Measurements from ENCODE around the gene PFDN5. TPM values are rescaled to one million over a fixed set of nuclear protein-coding genes. Genes with fewer than 3 reads are reported as not detected.

Gene PFDN5
- total RNA-seq, 1 donor from 2014 or later, result 474 TPM

- no peak for DNase-seq
- Histone ChIP-seq H3K27me3 (ENCODE audit: low read depth) (no peaks in the 10 kb centered on the region), H3K4me1 (peaks cover 8% of the 10 kb centered on the region), H3K36me3 (no peaks in the 10 kb centered on the region), H3K27ac (peak overlapping the region; percentile 46), H3K9me3 (no peaks in the 10 kb centered on the region), H3K4me3 (peak overlapping the region; percentile 72)
- no peak for TF ChIP-seq CTCF (IDR thresholded peaks at IDR 0.05)
- ATAC-seq, result peak; percentile 38 to 61
- intact Hi-C loops (cut with DNase I), result no loop called here
These were observed 27.9 kb upstream of the PFDN5 start for GRCh38 chr12:53267306-53267998.

GRCh38 chr12:53267999-53268629, 27.2 kb upstream of the PFDN5 start, which contains the start of gene ESPL1:
ESPL1 (plus strand) TSS chr12:53268299; CDS start chr12:53268767, 468 bp downstream.
- Histone ChIP-seq H3K27ac (peak within 1 kb of the TSS; percentile 46), H3K4me3 (peak within 1 kb of the TSS; percentile 72), H3K4me1 (peaks cover 8% of the 10 kb centered on the region), H3K36me3 (no peaks in the 10 kb centered on the region), H3K27me3 (ENCODE audit: low read depth) (no peaks in the 10 kb centered on the region), H3K9me3 (no peaks in the 10 kb centered on the region)
- peak; percentile 47 for TF ChIP-seq CTCF (IDR thresholded peaks at IDR 0.05)
- DNase-seq (peak; percentile 80), ATAC-seq (peak; percentile 92 to 96)
- intact Hi-C loops (cut with DNase I), result no loop called here

GRCh38 chr12:53268630-53269562, 26.4 kb upstream of the PFDN5 start:
- peaks cover 8% of the 10 kb centered on the region for H3K4me1 ChIP-seq
- intact Hi-C loops (cut with DNase I), result no loop called here
- no peaks in the 10 kb centered on the region for H3K36me3 ChIP-seq
- H3K27me3 ChIP-seq (ENCODE audit: low read depth), result no peaks in the 10 kb centered on the region
- ATAC-seq (peak in 1 of 2 donors; percentile 3), DNase-seq (no peak)
- TF ChIP-seq CTCF (IDR thresholded peaks at IDR 0.05), result no peak
- no peak overlapping the region for H3K27ac ChIP-seq
- no peaks in the 10 kb centered on the region for H3K9me3 ChIP-seq
- peak overlapping the region; percentile 72 for H3K4me3 ChIP-seq

- intact Hi-C loops (cut with DNase I), result no loop called here
- H3K4me3 ChIP-seq, result no peak overlapping the region
- H3K4me1 ChIP-seq, result no peaks in the 10 kb centered on the region
- no peak overlapping the region for H3K27ac ChIP-seq
- no peak for DNase-seq
- no peak for ATAC-seq
- H3K9me3 ChIP-seq, result no peaks in the 10 kb centered on the region
- no peak for TF ChIP-seq CTCF (IDR thresholded peaks at IDR 0.05)
- H3K27me3 ChIP-seq (ENCODE audit: low read depth), result no peaks in the 10 kb centered on the region
- no peaks in the 10 kb centered on the region for H3K36me3 ChIP-seq
These were observed 20.9 kb upstream of the PFDN5 start for GRCh38 chr12:53274445-53274844.

GRCh38 chr12:53276511-53276910, 18.8 kb upstream of the PFDN5 start:
- no peak for TF ChIP-seq CTCF (IDR thresholded peaks at IDR 0.05)
- H3K4me3 ChIP-seq, result no peak overlapping the region
- ATAC-seq (peak in 1 of 2 donors; percentile 10), DNase-seq (no peak)
- H3K9me3 ChIP-seq, result no peaks in the 10 kb centered on the region
- intact Hi-C loops (cut with DNase I), result no loop called here
- no peaks in the 10 kb centered on the region for H3K27me3 ChIP-seq (ENCODE audit: low read depth)
- H3K27ac ChIP-seq, result no peak overlapping the region
- no peaks in the 10 kb centered on the region for H3K4me1 ChIP-seq
- no peaks in the 10 kb centered on the region for H3K36me3 ChIP-seq
